ENCODE data around the gene CDX4.
"Not testable (repeated sequence)": the region's sequence is repeated elsewhere in the genome, so short reads cannot be mapped to it uniquely, and the experiment has no call there.

CDX4 gene, protein sequence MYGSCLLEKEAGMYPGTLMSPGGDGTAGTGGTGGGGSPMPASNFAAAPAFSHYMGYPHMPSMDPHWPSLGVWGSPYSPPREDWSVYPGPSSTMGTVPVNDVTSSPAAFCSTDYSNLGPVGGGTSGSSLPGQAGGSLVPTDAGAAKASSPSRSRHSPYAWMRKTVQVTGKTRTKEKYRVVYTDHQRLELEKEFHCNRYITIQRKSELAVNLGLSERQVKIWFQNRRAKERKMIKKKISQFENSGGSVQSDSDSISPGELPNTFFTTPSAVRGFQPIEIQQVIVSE

GRCh38 chrX:73446831-73447230 lies at the start of gene CDX4:
Gene CDX4 (plus strand): TSS chrX:73447053. CDS start chrX:73447254, 201 bp downstream.
- no peak for DNase-seq (ENCODE audit: low spot score)

DNA sequence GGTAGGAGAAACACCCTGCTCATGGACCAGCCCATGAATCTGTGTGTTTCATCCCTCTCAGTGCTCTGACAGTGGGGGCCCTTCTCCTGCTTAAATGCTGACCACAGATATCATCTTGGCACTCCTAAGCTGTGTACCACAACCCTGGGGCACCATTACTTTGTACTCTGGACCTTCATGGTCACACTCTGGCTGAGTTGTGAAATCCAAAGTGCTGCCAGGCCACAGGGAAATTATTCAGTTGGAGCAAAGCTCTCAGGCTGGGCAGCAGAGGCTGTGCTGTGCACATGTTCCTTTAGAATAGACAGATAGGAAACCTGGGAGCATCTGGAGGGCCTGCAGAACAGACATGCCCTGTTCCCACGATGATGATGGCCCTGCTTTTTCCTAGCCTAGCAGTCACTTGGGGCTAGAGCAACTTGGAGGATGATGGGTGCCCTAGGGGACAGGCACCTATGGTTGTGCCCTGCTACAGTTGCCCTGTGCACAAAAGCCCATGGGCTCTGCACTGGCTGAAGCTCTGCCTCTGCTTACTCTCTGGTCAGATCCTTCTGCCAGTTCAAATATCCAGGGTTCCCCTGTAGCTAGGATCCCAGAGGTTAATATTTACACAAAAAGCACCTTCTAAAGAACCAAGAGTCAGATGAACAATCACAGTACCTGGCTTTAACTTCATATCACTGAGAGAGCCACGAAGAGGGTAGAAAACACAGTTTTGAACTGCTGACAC lies 48.5 kb upstream of the CDX4 start:
- DNase-seq (ENCODE audit: low spot score) = no peak

GRCh38 chrX:73400136-73400748 lies 46.6 kb upstream of the CDX4 start:
- no peak for DNase-seq (ENCODE audit: low spot score)

- DNase-seq (ENCODE audit: low spot score) = no peak
Observed at GRCh38 chrX:73401591-73402266, 45.1 kb upstream of the CDX4 start.

- DNase-seq (ENCODE audit: low spot score) = no peak
Observed at GRCh38 chrX:73412930-73413329, 33.9 kb upstream of the CDX4 start.

DNA sequence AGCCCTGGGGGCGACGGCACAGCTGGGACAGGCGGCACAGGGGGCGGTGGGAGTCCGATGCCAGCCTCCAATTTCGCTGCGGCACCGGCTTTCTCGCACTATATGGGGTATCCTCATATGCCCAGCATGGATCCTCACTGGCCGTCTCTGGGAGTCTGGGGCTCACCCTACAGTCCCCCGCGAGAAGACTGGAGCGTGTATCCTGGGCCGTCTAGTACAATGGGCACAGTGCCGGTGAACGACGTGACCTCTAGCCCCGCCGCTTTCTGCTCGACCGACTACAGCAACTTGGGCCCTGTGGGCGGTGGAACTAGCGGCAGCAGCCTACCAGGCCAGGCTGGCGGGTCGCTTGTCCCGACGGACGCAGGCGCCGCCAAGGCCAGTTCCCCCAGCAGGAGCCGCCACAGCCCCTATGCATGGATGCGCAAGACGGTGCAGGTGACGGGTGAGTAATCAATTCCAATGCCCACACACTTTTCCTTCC lies 500 bp downstream of the CDX4 start:
- no peak for DNase-seq (ENCODE audit: low spot score)

DNA sequence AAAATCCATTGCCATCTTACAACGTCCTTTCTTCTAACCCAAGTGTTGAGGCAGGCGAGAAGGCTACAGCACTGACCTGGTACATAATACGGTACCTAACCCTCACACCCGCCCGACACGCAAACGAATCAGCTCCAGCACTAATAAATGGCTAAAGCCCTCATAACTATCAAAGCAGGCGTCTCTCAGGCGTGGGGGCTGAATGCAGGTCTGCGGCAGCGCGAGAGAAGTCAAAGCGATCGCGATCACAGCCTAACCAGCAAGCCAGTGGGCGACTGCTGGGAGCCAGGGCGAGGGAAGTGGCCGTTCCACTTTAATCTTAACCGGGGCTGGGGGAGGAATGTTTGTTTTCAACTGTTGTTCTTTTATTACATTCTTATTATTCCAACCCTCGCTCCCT lies 1.5 kb downstream of the CDX4 start:
- DNase-seq (ENCODE audit: low spot score) = no peak

GRCh38 chrX:73455171-73455570 lies 8.3 kb downstream of the CDX4 start:
- DNase-seq (ENCODE audit: low spot score) = no peak

GRCh38 chrX:73457306-73457705 lies 10.5 kb downstream of the CDX4 start:
- no peak for DNase-seq (ENCODE audit: low spot score)

DNA sequence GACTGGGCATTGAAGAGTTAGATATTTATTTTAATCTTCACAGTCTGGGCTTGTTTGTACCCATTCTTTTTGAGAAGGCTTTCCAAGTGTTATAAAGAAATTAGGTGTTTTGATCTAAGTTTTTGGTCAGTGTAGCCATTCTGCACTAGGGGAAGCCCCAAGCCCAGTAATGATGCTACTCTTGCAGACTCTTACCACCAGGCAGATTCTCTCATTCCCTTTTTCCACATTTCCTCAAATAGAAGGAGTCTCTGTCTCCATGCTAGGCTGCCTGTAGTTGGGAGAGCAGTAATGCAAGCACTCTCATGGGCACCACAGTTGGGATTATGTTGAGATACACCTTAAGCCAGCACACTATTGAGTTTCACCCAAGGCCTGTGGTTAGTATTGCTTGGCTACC lies 21.5 kb downstream of the CDX4 start:
- no peak for DNase-seq (ENCODE audit: low spot score)

DNA sequence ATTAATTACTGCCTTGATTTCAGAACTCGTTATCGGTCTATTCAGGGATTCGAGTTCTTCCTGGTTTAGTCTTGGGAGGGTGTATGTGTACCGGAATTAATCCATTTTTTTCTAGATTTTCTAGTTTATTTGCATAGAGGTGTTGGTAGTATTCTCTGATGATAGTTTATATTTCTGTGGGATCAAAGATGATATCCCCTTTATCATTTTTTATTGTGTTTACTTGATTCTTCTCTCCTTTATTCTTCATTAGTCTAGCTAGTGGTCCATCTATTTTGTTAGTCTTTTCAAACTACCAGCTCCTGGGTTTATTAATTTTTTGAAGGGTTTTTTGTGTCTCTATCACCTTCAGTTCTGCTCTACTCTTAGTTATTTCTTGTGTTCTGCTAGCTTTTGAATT lies 32.1 kb downstream of the CDX4 start:
- no peak for DNase-seq (ENCODE audit: low spot score)

- no peak for DNase-seq (ENCODE audit: low spot score)
Observed at GRCh38 chrX:73481521-73481920, 34.7 kb downstream of the CDX4 start.

DNA sequence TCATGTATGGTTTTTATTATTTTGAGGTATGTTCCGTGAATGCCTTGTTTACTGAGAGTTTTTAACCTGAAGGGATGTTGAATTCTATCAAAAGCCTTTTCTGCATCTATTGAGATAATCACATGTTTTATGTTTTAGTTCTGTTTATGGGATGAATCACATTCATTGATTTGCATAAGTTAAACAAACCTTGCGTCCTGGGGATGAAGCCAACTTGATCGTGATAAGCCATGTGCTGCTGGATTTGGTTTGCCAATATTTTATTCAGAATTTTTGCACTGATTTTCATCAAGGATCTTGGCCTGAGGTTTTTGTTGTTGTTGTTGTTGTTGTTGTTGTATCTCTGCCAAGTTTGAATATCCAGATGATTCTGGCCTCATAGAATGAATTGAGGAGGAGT lies 43.8 kb downstream of the CDX4 start:
- no peak for DNase-seq (ENCODE audit: low spot score)

DNA sequence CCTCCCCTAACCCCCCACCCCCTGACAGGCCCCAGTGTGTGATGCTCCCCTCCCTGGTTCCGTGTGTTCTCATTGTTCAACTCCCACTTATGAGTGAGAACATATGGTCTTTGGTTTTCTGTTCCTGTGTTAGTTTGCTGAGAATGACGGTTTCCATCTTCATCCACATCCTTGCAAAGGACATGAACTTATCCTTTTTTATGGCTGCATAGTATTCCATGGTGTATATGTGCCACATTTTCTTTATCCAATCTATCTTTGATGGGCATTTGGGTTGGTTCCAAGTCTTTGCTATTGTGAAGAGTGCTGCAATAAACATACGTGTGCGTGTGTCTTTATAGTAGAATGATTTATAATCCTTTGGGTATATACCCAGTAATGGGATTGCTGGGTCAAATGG lies 45.3 kb downstream of the CDX4 start:
- not testable (repeated sequence) for DNase-seq (ENCODE audit: low spot score)

All from HuH-7 (cell line).